HCT116 (cell line): ENCODE data around the gene AUP1. TPM values are rescaled to one million over a fixed set of nuclear protein-coding genes. Genes with fewer than 3 reads are reported as not detected.

Experiments used
- ATAC-seq: fragments of 200-7000 bp; cut with Tn5 transposase; 2 replicates; pipeline ENCODE4 v1.9.1; 2020; ENCODE audit warnings: mild to moderate bottlenecking, moderate library complexity
- BruUV-seq: library from RNA; stranded (reverse); fragments of 400-500 nt; replicated peaks from 2 replicates; lab custom pipeline; 2021; lab: Mats Ljungman, UMichigan
- CTCF ChIA-PET: fragments of 300-600 bp; sonication (Branson Sonifier 250); formaldehyde crosslinking; loops from one replicate; lab custom pipeline; 2021; ENCODE audit warnings: antibody characterized with exemption; lab: Charles Lee
- POLR2A ChIA-PET: fragments of 300-600, 350-600 bp; sonication (Branson Sonifier 250); formaldehyde crosslinking; loops from one replicate; lab custom pipeline; 2021; ENCODE audit warnings: antibody characterized with exemption; lab: Charles Lee
- RAD21 ChIA-PET, 2 experiments: fragments of 300-600 bp; sonication (Branson Sonifier 250); formaldehyde crosslinking; loops; one replicate each; lab custom pipeline; 2023; ENCODE audit warnings: low total read pairs in 2 of 2; ENCODE audit not compliant: uncharacterized antibody in 2 of 2, unreplicated experiment in 2 of 2, low non-redundant PET in 1 of 2; lab: Charles Lee
- DNase-seq: peaks from one replicate; pipeline ENCODE4 v3.0.0-alpha.2; 2010; ENCODE audit warnings: low read depth, low spot score
- H2AFZ ChIP-seq: fragments of 200-600 bp; shearing (Covaris generic), sonication (generic); 2 replicates; pipeline ENCODE4 v1.6.1; 2017; ENCODE audit warnings: low read depth, mixed run types, mixed read lengths, antibody characterized with exemption, low read length; ENCODE audit not compliant: poor library complexity, severe bottlenecking
- H3K27ac ChIP-seq: 2 replicates; pipeline ENCODE4 v1.5.1; 2012; ENCODE audit warnings: low read depth, low read length
- H3K27me3 ChIP-seq: fragments of 200-600 bp; sonication (generic); 2 replicates; pipeline ENCODE4 v1.6.1; 2016; ENCODE audit warnings: mixed run types, low read length, mixed read lengths; ENCODE audit not compliant: insufficient read depth
- H3K36me3 ChIP-seq, 2 experiments: fragments of 200-500 bp in 1 of 2; fragments of 200-600 bp in 1 of 2; sonication (Bioruptor generic) in 1 of 2; sonication (generic) in 1 of 2; 2 replicates each; pipeline versions ENCODE4 v1.5.1 to v1.6.1; 2014 to 2016; ENCODE audit warnings: low read length in 2 of 2, inconsistent platforms in 1 of 2, mixed read lengths in 1 of 2, mixed run types in 1 of 2; ENCODE audit not compliant: insufficient read depth in 2 of 2, control insufficient read depth in 1 of 2
- H3K4me1 ChIP-seq, 2 experiments: fragments of 200-600 bp in 1 of 2; sonication (generic) in 1 of 2; 2 replicates each; pipeline versions ENCODE4 v1.5.1 to v1.6.1; 2012 to 2017; ENCODE audit warnings: low read length in 2 of 2, inconsistent platforms in 1 of 2, mild to moderate bottlenecking in 1 of 2, mixed read lengths in 1 of 2, mixed run types in 1 of 2, moderate library complexity in 1 of 2; ENCODE audit not compliant: insufficient read depth in 2 of 2, control insufficient read depth in 1 of 2
- H3K4me2 ChIP-seq: fragments of 200-600 bp; sonication (generic); 2 replicates; pipeline ENCODE4 v1.6.1; 2017; ENCODE audit warnings: mixed run types, low read length, mixed read lengths
- H3K4me3 ChIP-seq, 2 experiments: fragments of 200-600 bp in 1 of 2; sonication (generic) in 1 of 2; replicated peaks in 1 of 2; 2 replicates each; pipeline ENCODE4 v1.5.1; 2011 to 2016; ENCODE audit warnings: low read length in 2 of 2, control low read depth in 1 of 2, low read depth in 1 of 2, mild to moderate bottlenecking in 1 of 2, mixed read lengths in 1 of 2, mixed run types in 1 of 2
- H3K79me2 ChIP-seq: fragments of 200-600 bp; sonication (generic); 2 replicates; pipeline ENCODE4 v1.6.1; 2017; ENCODE audit warnings: mild to moderate bottlenecking, mixed run types, low read length, moderate library complexity, mixed read lengths; ENCODE audit not compliant: insufficient read depth
- H3K9ac ChIP-seq: fragments of 200-600 bp; sonication (generic); 2 replicates; pipeline ENCODE4 v1.6.1; 2016; ENCODE audit warnings: low read length, mixed read lengths
- H3K9me2 ChIP-seq: fragments of 200-600 bp; sonication (generic), shearing (Covaris generic); 2 replicates; pipeline ENCODE4 v1.6.1; 2017; ENCODE audit warnings: mixed run types, mild to moderate bottlenecking, moderate library complexity; ENCODE audit not compliant: insufficient read depth
- H3K9me3 ChIP-seq, 2 experiments: fragments of 200-500 bp in 1 of 2; fragments of 200-600 bp in 1 of 2; sonication (Bioruptor generic) in 1 of 2; sonication (generic) in 1 of 2; 2 replicates each; pipeline ENCODE4 v1.6.1; 2014 to 2017; ENCODE audit warnings: low read length in 2 of 2, mixed read lengths in 2 of 2, inconsistent platforms in 1 of 2, low read depth in 1 of 2, mild to moderate bottlenecking in 1 of 2, mixed run types in 1 of 2, moderate library complexity in 1 of 2; ENCODE audit not compliant: control insufficient read depth in 1 of 2, insufficient read depth in 1 of 2
- H4K20me1 ChIP-seq: fragments of 200-600 bp; sonication (generic), shearing (Covaris generic); 2 replicates; pipeline ENCODE4 v1.6.1; 2017; ENCODE audit warnings: mixed run types, mild to moderate bottlenecking, moderate library complexity; ENCODE audit not compliant: insufficient read depth
- CBX3 ChIP-seq: IDR thresholded peaks from 2 replicates; pipeline ENCODE4 v1.6.1; 2012; ENCODE audit warnings: low read depth
- FOSL1 ChIP-seq: IDR thresholded peaks from 2 replicates; pipeline ENCODE4 v1.6.1; 2012; ENCODE audit warnings: low read depth
- SP1 ChIP-seq: IDR thresholded peaks from 2 replicates; pipeline ENCODE4 v1.6.1; 2012; ENCODE audit warnings: low read depth
- intact Hi-C: fragments of 100-400 bp; cut with micrococcal nuclease; formaldehyde crosslinking; loops from 2 replicates; pipeline ENCODE4 v1.10.0; 2022
- total RNA-seq: library from RNA; stranded (reverse); gene quantifications from one replicate; pipeline ENCODE4 v1.2.1, GENCODE V29; 2021; ENCODE audit not compliant: unreplicated experiment
- TF ChIP-seq, protein P1 (sequence below): IDR thresholded peaks from 2 replicates; pipeline ENCODE4 v1.6.1; 2012
- TF ChIP-seq, protein P2 (sequence below): IDR thresholded peaks from 2 replicates; pipeline ENCODE4 v1.6.1; 2012; ENCODE audit warnings: low read depth
- TF ChIP-seq, protein P3 (sequence below), 3 experiments: fragments of 200-600 bp in 1 of 3; sonication (generic) in 1 of 3; IDR thresholded peaks in 2 of 3; conservative IDR thresholded peaks in 1 of 3; 2 replicates each; pipeline ENCODE4 v1.5.1; 2012 to 2017; ENCODE audit warnings: low read depth in 2 of 3, low read length in 2 of 3, antibody characterized with exemption in 1 of 3, borderline replicate concordance in 1 of 3, control low read depth in 1 of 3, mild to moderate bottlenecking in 1 of 3, mixed read lengths in 1 of 3, mixed run types in 1 of 3, moderate library complexity in 1 of 3; ENCODE audit not compliant: insufficient read depth in 1 of 3

The AUP1 gene
- total RNA-seq, 1 experiment from 2014 or later: 116 TPM

DNA sequence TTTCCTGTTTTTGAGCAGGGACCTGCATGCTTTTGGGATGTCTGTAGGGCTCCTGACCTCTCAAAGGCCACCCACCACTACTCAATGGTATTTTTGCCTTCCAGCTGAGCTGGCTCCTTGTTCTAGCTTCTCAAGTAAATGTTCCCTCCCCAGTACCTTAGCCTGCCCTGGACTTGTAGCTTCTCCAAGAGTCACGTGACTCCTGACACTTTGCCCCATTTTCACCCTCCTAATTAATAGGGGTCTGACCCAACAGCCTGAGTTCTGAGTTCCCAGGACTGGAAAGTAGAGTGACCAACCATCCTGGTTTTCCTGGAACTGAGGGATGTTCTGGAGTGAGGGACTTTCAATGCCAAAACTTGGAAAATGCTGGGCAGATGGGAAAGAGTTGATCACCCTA, 34.1 kb downstream of the AUP1 start:
- Histone ChIP-seq H3K27me3 (no peaks in the 10 kb centered on the region), H3K9me3 (no peaks in the 10 kb centered on the region), H3K27ac (no peak overlapping the region), H3K36me3 (peaks cover 4 to 17% of the 10 kb centered on the region in 2 experiments; a peak in 2 of 4 replicates), H3K4me3 (no peak overlapping the region), H3K9ac (no peak overlapping the region), H3K4me2 (no peak overlapping the region), H3K79me2 (no peaks in the 10 kb centered on the region), H3K9me2 (no peaks in the 10 kb centered on the region), H3K4me1 (no peaks in the 10 kb centered on the region), H4K20me1 (no peaks in the 10 kb centered on the region), H2AFZ (no peak overlapping the region)
- ChIA-PET CTCF (no interaction called here), RAD21 (no interaction called here), POLR2A (no interaction called here)
- no peak for DNase-seq
- intact Hi-C loops: no loop called here
- no peak for TF ChIP-seq FOSL1
- TF ChIP-seq, protein P1, sequence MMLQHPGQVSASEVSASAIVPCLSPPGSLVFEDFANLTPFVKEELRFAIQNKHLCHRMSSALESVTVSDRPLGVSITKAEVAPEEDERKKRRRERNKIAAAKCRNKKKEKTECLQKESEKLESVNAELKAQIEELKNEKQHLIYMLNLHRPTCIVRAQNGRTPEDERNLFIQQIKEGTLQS: no peak
- no peak for ATAC-seq
- BruUV-seq: TSS peak; percentile 4

GRCh38 chr2:74493546-74493945, 36.0 kb downstream of the AUP1 start:
- intact Hi-C loops: no loop called here
- no TSS peak for BruUV-seq
- no peaks in the 10 kb centered on the region for H4K20me1 ChIP-seq
- POLR2A ChIA-PET: no interaction called here
- no peak overlapping the region for H3K27ac ChIP-seq
- RAD21 ChIA-PET: no interaction called here
- H3K4me3 ChIP-seq: no peak overlapping the region
- no peak for TF ChIP-seq CBX3
- TF ChIP-seq, protein P2, sequence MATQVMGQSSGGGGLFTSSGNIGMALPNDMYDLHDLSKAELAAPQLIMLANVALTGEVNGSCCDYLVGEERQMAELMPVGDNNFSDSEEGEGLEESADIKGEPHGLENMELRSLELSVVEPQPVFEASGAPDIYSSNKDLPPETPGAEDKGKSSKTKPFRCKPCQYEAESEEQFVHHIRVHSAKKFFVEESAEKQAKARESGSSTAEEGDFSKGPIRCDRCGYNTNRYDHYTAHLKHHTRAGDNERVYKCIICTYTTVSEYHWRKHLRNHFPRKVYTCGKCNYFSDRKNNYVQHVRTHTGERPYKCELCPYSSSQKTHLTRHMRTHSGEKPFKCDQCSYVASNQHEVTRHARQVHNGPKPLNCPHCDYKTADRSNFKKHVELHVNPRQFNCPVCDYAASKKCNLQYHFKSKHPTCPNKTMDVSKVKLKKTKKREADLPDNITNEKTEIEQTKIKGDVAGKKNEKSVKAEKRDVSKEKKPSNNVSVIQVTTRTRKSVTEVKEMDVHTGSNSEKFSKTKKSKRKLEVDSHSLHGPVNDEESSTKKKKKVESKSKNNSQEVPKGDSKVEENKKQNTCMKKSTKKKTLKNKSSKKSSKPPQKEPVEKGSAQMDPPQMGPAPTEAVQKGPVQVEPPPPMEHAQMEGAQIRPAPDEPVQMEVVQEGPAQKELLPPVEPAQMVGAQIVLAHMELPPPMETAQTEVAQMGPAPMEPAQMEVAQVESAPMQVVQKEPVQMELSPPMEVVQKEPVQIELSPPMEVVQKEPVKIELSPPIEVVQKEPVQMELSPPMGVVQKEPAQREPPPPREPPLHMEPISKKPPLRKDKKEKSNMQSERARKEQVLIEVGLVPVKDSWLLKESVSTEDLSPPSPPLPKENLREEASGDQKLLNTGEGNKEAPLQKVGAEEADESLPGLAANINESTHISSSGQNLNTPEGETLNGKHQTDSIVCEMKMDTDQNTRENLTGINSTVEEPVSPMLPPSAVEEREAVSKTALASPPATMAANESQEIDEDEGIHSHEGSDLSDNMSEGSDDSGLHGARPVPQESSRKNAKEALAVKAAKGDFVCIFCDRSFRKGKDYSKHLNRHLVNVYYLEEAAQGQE: no peak
- TF ChIP-seq, protein P3, sequence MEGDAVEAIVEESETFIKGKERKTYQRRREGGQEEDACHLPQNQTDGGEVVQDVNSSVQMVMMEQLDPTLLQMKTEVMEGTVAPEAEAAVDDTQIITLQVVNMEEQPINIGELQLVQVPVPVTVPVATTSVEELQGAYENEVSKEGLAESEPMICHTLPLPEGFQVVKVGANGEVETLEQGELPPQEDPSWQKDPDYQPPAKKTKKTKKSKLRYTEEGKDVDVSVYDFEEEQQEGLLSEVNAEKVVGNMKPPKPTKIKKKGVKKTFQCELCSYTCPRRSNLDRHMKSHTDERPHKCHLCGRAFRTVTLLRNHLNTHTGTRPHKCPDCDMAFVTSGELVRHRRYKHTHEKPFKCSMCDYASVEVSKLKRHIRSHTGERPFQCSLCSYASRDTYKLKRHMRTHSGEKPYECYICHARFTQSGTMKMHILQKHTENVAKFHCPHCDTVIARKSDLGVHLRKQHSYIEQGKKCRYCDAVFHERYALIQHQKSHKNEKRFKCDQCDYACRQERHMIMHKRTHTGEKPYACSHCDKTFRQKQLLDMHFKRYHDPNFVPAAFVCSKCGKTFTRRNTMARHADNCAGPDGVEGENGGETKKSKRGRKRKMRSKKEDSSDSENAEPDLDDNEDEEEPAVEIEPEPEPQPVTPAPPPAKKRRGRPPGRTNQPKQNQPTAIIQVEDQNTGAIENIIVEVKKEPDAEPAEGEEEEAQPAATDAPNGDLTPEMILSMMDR (IDR thresholded peaks at IDR 0.05 in 2 of 3, conservative IDR thresholded peaks at IDR 0.05 in 1 of 3; ENCODE audit: borderline replicate concordance in 1 of 3, insufficient read depth in 1 of 3, low read depth in 2 of 3, low read length in 2 of 3): no peak
- no peak for TF ChIP-seq SP1
- no peaks in the 10 kb centered on the region for H3K79me2 ChIP-seq
- H3K36me3 ChIP-seq: peaks cover 4 to 17% of the 10 kb centered on the region in 2 experiments; a peak in 2 of 4 replicates
- CTCF ChIA-PET: no interaction called here
- H2AFZ ChIP-seq: no peak overlapping the region
- H3K4me2 ChIP-seq: no peak overlapping the region
- no peak for DNase-seq
- no peaks in the 10 kb centered on the region for H3K9me2 ChIP-seq
- no peaks in the 10 kb centered on the region for H3K9me3 ChIP-seq
- H3K27me3 ChIP-seq: no peaks in the 10 kb centered on the region
- ATAC-seq: no peak
- H3K9ac ChIP-seq: no peak overlapping the region
- H3K4me1 ChIP-seq: peaks cover 0 to under 1% of the 10 kb centered on the region in 2 experiments; a peak in 1 of 4 replicates
